NK-92 (cell line): ENCODE data around the gene CRYZ.
"Not testable (repeated sequence)": the region's sequence is repeated elsewhere in the genome, so short reads cannot be mapped to it uniquely, and the experiment has no call there.

Source experiments
- DNase-seq: peaks from one replicate; lab custom pipeline; 2025; ENCODE audit not compliant: unreplicated experiment; lab: John Stamatoyannopoulos, UW

Gene CRYZ, protein sequence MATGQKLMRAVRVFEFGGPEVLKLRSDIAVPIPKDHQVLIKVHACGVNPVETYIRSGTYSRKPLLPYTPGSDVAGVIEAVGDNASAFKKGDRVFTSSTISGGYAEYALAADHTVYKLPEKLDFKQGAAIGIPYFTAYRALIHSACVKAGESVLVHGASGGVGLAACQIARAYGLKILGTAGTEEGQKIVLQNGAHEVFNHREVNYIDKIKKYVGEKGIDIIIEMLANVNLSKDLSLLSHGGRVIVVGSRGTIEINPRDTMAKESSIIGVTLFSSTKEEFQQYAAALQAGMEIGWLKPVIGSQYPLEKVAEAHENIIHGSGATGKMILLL

DNA sequence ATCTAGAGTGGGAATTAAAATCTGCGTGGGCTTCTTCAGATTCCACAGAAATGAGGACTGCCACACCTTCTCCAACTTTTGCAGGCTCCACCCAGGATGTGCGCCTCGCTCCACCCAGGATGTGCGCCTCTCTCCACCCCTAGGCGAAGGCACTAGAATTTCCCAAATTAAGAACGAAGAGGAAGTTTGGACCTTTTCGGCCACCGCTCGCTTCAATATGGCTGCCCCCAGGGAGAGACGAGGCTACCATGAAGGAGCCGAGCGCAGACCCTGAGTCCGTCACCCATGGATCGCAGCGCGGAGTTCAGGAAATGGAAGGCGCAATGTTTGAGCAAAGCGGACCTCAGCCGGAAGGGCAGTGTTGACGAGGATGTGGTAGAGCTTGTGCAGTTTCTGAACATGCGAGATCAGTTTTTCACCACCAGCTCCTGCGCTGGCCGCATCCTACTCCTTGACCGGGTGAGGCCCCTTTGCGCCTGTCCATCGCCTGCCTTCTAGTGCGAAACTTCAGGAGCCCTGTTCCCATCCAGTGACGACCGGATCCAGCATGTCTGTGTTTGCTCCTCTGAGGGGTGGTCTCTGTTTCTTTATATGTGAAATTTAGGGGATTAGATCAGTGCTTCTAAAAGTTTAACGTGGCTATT is at the start of gene CRYZ, which contains the start of gene TYW3:
Gene CRYZ (minus strand): TSS at position 91 of the 644 bp plus-strand sequence. CDS start 8,229 bp downstream, outside the sequence.
Gene TYW3 (plus strand): TSS at position 193 of the 644 bp plus-strand sequence. CDS start 93 bp downstream, at position 286.
- DNase-seq: peak; percentile 24

DNA sequence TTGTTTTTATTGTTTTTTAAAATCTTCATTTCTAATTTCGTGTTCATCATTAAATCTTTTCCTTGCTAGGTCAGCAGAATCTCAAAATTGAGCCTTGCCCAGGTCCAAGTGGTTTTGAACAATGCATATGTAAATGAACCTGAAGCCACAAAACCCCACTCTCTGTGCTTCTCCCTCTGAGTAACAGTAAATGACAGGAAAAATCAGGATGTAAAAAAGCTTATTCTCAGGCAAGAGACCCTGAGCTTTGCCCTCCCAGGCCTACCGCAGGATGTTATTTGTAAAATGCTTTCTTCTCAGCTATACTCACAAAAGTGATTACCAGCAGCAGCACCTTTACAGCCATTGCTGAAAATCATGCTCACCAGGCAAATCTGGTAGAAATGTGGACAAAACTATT is 47.7 kb upstream of the CRYZ start:
- no peak for DNase-seq

DNA sequence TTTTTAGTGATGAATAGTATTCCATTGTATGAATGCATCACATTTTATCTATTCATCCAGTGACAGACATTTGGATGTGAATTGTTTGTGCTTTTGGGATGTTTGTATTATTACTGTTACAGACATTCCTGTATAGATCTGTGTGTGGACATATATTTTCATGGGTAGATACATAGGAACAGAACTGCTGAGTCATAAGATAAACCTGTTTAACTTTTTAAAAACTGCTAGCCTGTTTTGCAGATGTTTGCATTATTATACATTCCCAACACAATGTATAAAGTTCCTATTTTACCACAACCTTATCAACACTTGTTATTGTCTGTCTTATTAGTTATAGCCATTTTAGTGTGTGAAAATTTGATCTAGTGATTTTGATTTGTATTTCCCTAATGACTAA is 46.9 kb upstream of the CRYZ start:
- no peak for DNase-seq

DNA sequence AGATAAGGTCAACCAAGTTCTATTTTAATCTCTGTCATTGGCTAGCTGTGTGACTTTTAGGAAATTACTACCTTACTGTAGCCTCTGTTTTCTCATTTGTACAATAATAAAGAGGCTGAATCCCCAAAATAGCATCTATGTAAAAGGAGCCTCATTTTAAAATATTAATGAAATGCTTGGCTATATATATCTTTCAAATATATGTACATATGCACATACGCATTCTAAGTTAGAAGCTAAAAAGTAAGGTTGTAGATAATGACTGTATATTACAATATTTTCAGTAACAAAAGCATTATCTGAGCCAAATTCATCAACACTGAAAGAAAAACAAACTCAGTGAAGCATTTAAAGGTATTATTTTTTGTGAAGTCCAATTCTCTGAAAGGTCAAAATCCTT is 44.7 kb upstream of the CRYZ start:
- no peak for DNase-seq

DNA sequence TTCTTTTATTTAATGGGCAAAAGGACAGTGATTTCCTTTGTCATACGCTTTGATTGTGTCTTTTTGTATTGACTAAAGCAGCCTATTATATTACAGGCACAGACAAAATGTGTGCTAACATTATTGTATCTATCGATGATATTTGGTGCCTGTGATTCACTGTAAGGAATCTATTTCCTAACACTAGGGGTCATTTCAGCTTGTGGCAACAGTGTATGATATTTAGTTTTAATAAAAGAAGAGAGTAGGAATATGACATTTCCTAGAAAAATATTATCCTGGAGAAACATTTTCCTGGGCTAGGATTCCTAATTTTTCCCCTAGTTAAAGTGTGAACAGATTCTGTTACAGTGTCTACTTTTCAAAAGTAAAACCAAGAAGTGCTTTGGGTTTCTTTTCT is 42.9 kb upstream of the CRYZ start:
- no peak for DNase-seq

DNA sequence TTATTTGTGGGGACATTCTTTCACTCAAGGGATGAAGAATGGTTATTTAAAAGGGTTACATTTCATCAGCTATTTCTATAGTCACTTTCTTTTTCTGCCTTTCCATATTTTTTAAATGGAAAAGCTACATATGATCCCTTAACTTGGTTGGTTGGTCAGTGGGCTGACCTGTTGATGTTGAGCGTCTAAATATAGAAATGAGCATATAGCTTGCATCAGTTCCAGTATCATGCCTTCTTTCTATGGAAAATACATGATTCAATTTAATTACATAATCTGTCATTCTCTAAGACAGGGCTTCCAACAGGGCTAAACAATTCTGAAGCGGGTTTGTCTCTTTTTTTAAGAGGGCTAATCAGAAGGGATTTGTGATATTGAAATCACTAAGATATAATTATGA is 40.7 kb upstream of the CRYZ start:
- no peak for DNase-seq

DNA sequence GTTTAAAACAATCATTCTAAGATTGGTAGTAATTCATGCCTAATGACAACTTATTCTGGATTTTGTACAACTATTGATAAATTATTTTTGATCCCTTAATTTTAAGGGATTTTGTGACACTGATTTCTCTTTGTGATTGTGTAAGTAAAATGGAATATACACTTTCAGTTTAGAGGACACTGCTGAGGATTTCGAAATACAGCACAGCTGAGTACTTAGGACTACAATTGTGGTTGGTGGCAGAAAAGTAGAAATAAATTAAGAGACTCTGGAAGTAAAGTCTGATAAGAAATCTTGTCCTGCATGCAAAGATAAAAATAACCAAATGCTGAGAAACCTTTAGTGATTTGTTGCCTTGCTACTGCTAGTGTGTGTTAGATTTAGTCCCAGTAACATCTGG is 40.1 kb upstream of the CRYZ start:
- DNase-seq: no peak

DNA sequence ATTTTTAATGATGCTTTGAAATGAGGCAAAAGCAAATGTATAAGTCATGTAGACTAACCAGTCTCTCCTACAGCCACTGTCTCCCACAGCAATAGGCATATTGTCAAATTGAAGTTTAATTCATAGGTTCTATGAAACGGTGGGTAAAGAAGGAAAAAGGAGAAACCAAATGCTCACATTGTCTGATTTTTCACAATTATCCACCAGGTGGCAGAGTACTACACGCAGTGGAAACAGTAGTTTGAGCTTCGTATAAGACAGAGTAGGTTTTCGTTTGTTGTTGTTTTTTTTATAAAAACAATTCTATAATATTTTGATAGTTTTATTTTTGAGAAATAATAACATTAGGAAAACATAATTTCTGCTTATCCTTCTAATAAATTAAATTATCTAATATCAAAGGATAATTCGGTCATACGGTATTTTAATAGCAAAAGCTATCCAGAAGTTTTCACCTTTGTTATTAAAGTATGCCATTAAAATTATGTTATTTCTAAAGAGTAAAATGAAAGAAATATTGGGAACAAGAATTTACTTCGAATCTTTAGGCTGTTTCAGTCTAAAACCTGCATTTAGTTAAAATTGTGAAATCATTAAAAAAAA is 39.2 kb upstream of the CRYZ start:
- DNase-seq: no peak

DNA sequence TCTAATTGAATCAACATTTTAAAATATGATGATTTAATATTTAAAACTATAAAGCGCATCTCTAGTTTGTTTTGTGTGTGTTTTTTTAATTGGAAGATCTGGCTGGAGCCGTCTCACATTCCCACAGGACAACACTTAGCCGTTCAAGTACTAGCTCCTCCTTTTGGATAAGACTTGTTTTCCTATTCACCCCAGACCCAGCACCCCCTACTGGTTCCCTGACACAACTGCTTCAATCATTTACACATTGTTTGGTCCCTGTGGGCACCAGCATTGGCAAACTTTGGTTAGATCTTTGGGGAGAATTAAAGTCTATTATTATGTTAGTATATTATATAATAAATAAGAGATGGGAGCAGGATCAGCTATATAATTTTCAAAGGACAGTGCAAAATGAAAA is 34.6 kb upstream of the CRYZ start:
- no peak for DNase-seq

DNA sequence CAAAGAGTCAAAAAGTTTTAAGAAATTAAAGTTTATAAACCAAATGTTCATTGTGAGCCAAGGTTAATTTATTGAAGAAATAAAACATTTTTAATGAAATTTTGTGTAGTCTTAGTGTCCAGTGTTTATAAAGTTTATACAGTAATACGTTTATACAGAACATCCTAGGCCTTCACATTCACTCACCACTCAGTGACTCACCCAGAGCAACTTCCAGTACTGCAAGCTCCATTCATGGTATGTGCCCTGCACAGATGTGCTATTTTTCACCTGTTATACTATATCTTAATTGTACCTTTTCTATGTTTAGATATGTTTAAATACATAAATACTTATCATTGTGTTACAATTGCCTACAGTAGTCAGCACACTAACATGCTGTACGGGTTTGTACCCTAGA is 33.7 kb upstream of the CRYZ start:
- no peak for DNase-seq

DNA sequence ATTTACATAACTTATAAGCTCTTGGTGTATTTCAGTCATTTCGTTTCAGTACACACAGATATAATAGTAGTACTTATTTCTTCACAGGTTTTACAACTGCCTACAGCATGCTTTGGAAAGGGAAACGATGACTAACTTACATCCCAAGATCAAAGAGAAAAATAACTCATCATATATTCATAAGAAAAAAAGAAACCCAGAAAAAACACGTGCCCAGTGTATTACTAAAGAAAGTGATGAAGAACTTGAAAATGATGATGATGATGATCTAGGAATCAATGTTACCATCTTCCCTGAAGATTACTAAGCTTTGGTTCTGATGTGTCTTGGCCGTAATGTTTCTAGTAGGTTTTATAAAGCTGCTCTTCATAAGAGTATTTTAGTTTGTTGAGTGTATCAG is 31.0 kb upstream of the CRYZ start:
- DNase-seq: no peak

DNA sequence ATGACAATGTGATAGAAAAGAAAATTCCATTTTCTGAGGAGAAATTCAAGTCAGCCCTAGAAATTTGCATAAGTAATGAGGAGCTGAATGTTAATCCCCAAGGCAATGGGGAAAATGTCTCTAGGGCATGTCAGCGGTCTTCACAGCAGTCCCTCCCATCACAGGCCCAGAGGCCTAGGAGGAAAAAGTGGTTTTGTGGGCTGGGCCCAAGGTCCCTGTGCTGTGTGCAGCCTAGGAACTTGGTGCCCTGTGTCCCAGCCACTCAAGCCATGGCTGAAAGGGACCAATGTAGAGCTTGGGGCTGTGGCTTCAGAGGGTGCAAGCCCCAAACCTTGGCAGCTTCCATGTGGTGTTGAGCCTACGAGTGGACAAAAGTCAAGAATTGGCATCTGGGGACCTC is 23.8 kb upstream of the CRYZ start:
- not testable (repeated sequence) for DNase-seq

DNA sequence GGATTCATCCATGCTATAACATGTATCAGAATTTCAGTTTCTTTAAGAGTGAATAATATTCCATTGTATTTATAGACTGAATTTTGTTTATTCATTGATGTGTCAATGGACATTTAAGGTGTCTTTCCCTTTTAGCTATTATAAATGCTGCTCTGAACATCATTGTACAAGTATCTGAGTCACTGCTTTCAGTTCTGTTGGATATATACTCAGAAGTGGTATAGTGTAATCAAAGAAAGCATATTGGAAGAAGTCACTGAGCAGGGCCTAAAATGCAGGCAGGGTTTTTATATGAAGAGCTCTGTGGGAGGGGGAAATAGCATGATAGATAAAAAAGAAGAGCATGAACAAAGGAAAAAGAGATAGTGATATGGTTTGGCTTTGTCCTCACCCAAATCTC is 22.6 kb upstream of the CRYZ start:
- DNase-seq: no peak

DNA sequence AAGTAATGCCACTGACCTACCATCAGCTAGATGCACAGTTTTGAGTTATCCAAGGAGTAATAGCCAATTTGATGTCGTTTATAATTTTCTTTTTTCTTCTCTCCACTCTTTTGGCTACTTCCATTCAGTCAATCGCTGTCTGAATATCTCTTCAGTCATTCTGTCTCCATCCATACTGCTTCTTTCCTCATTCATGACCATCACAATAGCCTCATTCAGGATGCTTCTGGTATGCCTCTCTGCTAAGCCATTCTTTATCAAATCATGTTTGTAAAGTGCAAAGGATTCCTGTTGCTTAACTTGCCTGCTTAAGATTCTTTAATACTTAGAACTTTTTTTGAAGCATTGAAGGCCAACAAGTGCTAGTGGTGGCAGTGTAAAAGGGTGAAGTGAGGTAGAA is 20.3 kb upstream of the CRYZ start:
- no peak for DNase-seq

DNA sequence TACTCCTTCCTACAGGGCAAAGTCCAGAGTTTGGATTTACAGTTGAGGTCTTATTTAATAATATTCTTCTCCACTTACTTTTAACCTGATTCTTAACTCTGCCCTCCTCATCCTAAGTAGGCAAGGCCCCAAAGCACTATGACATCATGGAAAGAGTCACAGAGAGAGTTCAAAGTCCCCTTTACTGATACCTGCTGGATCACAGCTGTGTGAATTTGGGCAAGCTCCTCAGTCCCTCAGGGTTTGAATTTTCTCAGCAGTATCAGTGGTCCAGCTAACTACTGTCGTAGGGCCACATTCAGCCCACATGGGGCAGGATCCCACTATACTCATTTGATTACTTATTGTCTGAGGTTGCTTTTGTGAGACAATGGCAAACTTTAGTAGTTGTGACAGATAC is 16.1 kb upstream of the CRYZ start:
- no peak for DNase-seq

DNA sequence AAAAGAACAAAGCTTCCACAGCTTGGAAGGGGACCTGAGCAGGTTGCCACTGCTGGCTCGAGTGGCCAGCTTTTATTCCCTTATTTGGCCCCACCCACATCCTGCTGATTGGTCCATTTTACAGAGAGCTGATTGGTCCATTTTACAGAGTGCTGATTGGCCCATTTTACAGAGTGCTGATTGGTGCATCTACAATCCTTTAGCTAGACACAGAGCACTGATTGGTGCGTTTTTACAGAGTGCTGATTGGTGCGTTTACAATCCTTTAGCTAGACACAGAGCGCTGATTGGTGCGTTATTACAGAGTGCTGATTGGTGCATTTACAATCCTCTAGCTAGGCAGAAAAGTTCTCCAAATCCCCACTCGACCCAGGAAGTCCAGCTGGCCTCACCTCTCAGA is 12.4 kb upstream of the CRYZ start:
- not testable (repeated sequence) for DNase-seq

DNA sequence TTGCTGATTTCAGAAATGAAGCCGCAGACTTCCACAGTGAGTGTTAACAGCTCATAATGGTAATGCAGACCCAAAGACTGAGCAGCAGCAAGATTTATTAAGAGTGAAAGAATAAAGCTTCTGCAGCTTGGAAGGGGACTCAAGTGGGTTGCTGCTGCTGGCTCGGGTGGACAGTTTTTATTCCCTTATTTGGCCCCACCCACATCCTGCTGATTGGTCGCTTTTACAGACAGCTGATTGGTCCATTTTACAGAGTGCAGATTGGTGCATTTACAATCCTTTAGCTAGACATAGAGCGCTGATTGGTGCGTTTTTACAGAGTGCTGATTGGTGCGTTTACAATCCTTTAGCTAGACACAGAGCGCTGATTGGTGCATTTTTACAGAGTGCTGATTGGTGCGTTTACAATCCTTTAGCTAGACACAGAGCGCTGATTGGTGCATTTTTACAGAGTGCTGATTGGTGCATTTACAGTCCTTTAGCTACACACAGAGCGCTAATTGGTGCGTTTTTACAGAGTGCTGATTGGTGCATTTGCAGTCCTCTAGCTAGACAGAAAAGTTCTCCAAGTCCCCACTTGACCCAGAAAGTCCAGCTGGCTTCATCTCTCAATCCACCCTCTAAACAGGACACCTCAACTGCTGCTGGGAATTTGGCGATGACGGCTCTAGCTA is 7.6 kb upstream of the CRYZ start:
- not testable (repeated sequence) for DNase-seq

DNA sequence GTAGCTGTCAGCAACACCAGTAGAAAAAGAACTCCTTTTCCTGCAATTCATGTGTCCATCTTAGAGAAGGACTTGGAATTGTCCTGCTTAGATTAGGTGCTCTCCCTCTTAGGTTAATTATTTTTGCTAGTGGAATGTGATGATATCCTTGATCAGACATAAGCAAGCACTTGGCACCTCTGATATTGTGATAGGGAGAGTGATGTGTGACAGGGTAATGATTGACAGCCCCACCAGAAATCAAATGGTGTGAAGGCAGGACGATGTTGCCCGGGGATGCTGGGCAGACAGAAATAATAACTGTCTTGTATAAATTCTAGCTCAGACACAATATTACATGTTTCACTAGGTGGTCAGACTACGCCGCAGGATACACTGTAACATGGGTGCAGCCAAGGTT is 4.5 kb upstream of the CRYZ start:
- no peak for DNase-seq

DNA sequence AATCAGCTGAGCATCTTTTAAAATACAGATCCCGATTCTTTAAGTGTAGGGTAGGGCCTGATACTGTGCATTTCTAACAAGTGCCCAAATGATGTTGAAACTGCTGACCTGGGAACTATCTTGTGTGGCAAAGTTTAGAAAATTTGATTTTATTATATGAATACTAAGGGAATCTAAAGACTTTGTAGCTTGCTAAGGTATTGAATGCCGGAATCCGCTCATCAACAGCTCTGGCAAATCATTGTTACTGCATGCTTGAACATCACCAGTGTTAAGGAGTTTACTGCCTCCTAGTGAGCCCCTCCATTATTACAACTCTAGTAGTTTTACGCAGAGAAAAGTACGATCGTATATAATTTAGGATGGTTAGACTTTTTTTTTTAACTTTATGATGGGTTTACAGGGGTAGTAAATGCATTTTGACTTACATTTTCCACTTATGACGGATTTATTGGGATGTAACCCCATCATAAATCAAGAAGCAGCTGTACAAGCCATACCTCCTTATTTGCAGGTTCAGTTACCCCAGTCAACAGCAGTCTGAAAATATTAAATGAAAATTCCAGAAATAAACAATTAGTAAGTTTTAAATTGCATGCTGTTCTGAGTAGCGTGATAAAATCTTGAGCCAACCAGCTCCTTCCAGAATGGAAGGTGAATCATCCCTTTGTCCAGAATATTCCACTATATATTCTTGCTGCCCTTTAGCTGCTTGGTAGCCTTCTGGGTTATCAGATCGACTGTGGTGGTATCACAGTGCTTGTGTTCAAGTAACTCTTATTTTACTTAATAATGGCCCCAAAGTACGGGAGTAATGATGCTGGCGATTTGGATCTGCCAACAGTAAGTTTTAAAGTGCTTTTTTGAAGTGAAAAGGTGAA is 994 bp upstream of the CRYZ start:
- no peak for DNase-seq

DNA sequence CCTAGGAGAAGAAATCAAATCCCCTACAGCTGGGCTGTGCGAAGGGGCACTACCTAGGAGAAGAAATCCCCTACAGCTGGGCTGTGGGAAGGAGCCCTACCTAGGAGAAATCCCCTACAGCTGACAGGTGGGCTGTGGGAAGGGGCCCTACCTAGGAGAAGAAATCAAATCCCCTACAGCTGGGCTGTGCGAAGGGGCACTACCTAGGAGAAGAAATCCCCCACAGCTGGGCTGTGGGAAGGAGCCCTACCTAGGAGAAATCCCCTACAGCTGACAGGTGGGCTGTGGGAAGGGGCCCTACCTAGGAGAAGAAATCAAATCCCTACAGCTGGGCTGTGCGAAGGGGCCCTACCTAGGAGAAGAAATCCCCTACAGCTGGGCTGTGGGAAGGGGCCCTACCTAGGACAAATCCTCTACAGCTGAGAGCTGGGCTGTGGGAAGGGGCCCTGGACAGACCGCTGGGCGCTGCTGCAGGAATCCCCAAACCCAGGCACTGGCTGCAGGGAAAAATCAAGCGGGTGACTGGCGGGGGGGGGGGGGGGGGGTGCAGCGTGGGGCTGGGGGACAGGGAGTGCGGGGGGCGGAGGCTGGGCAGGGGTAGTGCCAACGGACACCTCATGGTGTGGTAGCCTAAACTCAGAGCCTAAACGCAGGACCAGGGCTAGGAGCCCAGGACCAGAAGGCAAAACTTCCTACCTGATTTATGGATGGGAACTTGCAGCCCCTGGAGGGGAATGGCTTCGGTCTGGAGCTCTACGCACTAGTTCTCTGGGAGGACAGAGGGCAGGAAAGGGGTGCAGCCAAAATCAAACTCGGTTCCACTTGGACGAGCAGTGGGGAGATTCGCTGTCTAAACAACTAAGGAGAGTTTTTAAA is 541 bp downstream of the CRYZ start:
- not testable (repeated sequence) for DNase-seq
